Loucy (cell line): ENCODE data around the gene E2F1.

ENCODE experiments used
- H2AFZ ChIP-seq: fragments of 200-600 bp; sonication (generic); 2 replicates; pipeline ENCODE4 v1.6.0; 2016; ENCODE audit warnings: antibody characterized with exemption, mild to moderate bottlenecking, low read length, moderate library complexity
- H3F3A ChIP-seq: fragments of 200-600 bp; 2 replicates; pipeline ENCODE4 v1.6.0; 2016; ENCODE audit warnings: antibody characterized with exemption, low read depth, mild to moderate bottlenecking
- H3K27me3 ChIP-seq: fragments of 200-600 bp; sonication (generic); 2 replicates; pipeline ENCODE4 v1.6.1; 2014; ENCODE audit warnings: low read length, mild to moderate bottlenecking; ENCODE audit not compliant: insufficient read depth, poor library complexity, severe bottlenecking
- H3K36me3 ChIP-seq: fragments of 200-600 bp; sonication (generic); 2 replicates; pipeline ENCODE4 v1.6.1; 2016; ENCODE audit warnings: low read length; ENCODE audit not compliant: insufficient read depth
- H3K4me1 ChIP-seq: fragments of 200-600 bp; sonication (generic); 2 replicates; pipeline ENCODE4 v1.5.1; 2014; ENCODE audit warnings: low read length, mild to moderate bottlenecking; ENCODE audit not compliant: insufficient read depth, poor library complexity, severe bottlenecking
- H3K4me2 ChIP-seq: fragments of 200-600 bp; sonication (generic); 2 replicates; pipeline ENCODE4 v1.6.0; 2014; ENCODE audit warnings: antibody characterized with exemption, low read length, low read depth, mild to moderate bottlenecking; ENCODE audit not compliant: poor library complexity, severe bottlenecking
- H3K4me3 ChIP-seq: fragments of 200-600 bp; sonication (generic); 2 replicates; pipeline ENCODE4 v1.5.1; 2014; ENCODE audit warnings: low read length, mild to moderate bottlenecking, mixed read lengths; ENCODE audit not compliant: poor library complexity, severe bottlenecking
- H3K79me2 ChIP-seq: fragments of 200-600 bp; sonication (generic); 2 replicates; pipeline ENCODE4 v1.6.1; 2014; ENCODE audit warnings: low read length; ENCODE audit not compliant: insufficient read depth
- H3K9ac ChIP-seq: fragments of 200-600 bp; sonication (generic); 2 replicates; pipeline ENCODE4 v1.6.0; 2014; ENCODE audit warnings: mild to moderate bottlenecking, low read depth, low read length, moderate library complexity; ENCODE audit not compliant: poor library complexity, severe bottlenecking
- H3K9me2 ChIP-seq: fragments of 200-600 bp; sonication (generic); replicated peaks from 2 replicates; pipeline ENCODE4 v1.6.1; 2016; ENCODE audit warnings: low read depth, low read length, mixed read lengths
- H3K9me3 ChIP-seq: fragments of 200-600 bp; sonication (generic); 2 replicates; pipeline ENCODE4 v1.6.1; 2014; ENCODE audit warnings: mild to moderate bottlenecking, antibody characterized with exemption, low read length, low read depth; ENCODE audit not compliant: insufficient read depth
- H4K20me1 ChIP-seq: fragments of 200-600 bp; sonication (generic); 2 replicates; pipeline ENCODE4 v1.6.0; 2014; ENCODE audit warnings: antibody characterized with exemption, low read length, mild to moderate bottlenecking; ENCODE audit not compliant: insufficient read depth, poor library complexity, severe bottlenecking
- CTCF ChIP-seq: fragments of 200-600 bp; sonication (generic); conservative IDR thresholded peaks from 2 replicates; pipeline ENCODE4 v1.5.1; 2014; ENCODE audit warnings: mild to moderate bottlenecking, antibody characterized with exemption, low read length
- EZH2phosphoT487 ChIP-seq: fragments of 200-600 bp; IDR thresholded peaks from 2 replicates; pipeline ENCODE4 v1.6.1; 2018; ENCODE audit warnings: antibody characterized with exemption, mild to moderate bottlenecking, moderate library complexity, borderline replicate concordance

Gene E2F1

GRCh38 chr20:33673410-33674293 is 12.5 kb downstream of the E2F1 start:
- H3F3A ChIP-seq: no peaks in the 10 kb centered on the region
- H3K4me2 ChIP-seq: peak overlapping the region; percentile 97
- H3K79me2 ChIP-seq: peaks cover 10% of the 10 kb centered on the region
- H2AFZ ChIP-seq: peak overlapping the region; percentile 83
- H3K4me3 ChIP-seq: peak overlapping the region; percentile 94
- H4K20me1 ChIP-seq: peaks cover 3% of the 10 kb centered on the region
- no peaks in the 10 kb centered on the region for H3K27me3 ChIP-seq
- TF ChIP-seq EZH2phosphoT487: no peak
- no peak for TF ChIP-seq CTCF
- H3K9me3 ChIP-seq: no peaks in the 10 kb centered on the region
- H3K9me2 ChIP-seq: no peaks in the 10 kb centered on the region
- H3K36me3 ChIP-seq: peaks cover 26% of the 10 kb centered on the region; the same call in 1 of the 2 replicates
- H3K4me1 ChIP-seq: peaks cover 20% of the 10 kb centered on the region
- H3K9ac ChIP-seq: peak overlapping the region; percentile 91

- peak overlapping the region; percentile 94 for H3K4me3 ChIP-seq
- H3K9ac ChIP-seq: peak overlapping the region; percentile 91
- no peaks in the 10 kb centered on the region for H3K27me3 ChIP-seq
- H4K20me1 ChIP-seq: peaks cover 3% of the 10 kb centered on the region
- H3K9me3 ChIP-seq: no peaks in the 10 kb centered on the region
- peak overlapping the region; percentile 97 for H3K4me2 ChIP-seq
- peaks cover 10% of the 10 kb centered on the region for H3K79me2 ChIP-seq
- peaks cover 20% of the 10 kb centered on the region; the same call in 1 of the 2 replicates for H3K36me3 ChIP-seq
- no peaks in the 10 kb centered on the region for H3K9me2 ChIP-seq
- H3K4me1 ChIP-seq: peaks cover 20% of the 10 kb centered on the region
- no peaks in the 10 kb centered on the region for H3F3A ChIP-seq
- no peak for TF ChIP-seq CTCF
- no peak for TF ChIP-seq EZH2phosphoT487
- H2AFZ ChIP-seq: no peak overlapping the region
Measured at GRCh38 chr20:33673114-33673409, 13.1 kb downstream of the E2F1 start.

- H3K4me3 ChIP-seq: peak overlapping the region; percentile 94
- H3F3A ChIP-seq: no peaks in the 10 kb centered on the region
- peaks cover 20% of the 10 kb centered on the region for H3K4me1 ChIP-seq
- H3K36me3 ChIP-seq: peaks cover 15% of the 10 kb centered on the region; the same call in 1 of the 2 replicates
- peaks cover 10% of the 10 kb centered on the region for H3K79me2 ChIP-seq
- peak overlapping the region; percentile 91 for H3K9ac ChIP-seq
- H3K9me3 ChIP-seq: no peaks in the 10 kb centered on the region
- H2AFZ ChIP-seq: no peak overlapping the region
- peaks cover 3% of the 10 kb centered on the region for H4K20me1 ChIP-seq
- no peak for TF ChIP-seq CTCF
- no peak for TF ChIP-seq EZH2phosphoT487
- no peaks in the 10 kb centered on the region for H3K9me2 ChIP-seq
- peak overlapping the region; percentile 97 for H3K4me2 ChIP-seq
- H3K27me3 ChIP-seq: no peaks in the 10 kb centered on the region
Measured at GRCh38 chr20:33672426-33673113, 13.6 kb downstream of the E2F1 start.
